HFF-Myc (cell line): ENCODE measurements around the gene FSTL4.

Experiments
- DNase-seq: peaks from one replicate; pipeline ENCODE4 v3.0.0-alpha.2; 2011; ENCODE audit warnings: low read depth; ENCODE audit errors: extremely low read depth
- H3K4me3 ChIP-seq: replicated peaks from 2 replicates; pipeline ENCODE4 v1.5.1; 2011; ENCODE audit warnings: low read depth, mild to moderate bottlenecking, control low read depth, low read length
- CTCF ChIP-seq: IDR thresholded peaks from 2 replicates; pipeline ENCODE4 v1.5.1; 2012; ENCODE audit warnings: mild to moderate bottlenecking, low read depth, low read length, control low read depth; ENCODE audit errors: missing control alignments

Gene FSTL4

GRCh38 chr5:133611357-133612248, 738 bp downstream of the FSTL4 start:
- TF ChIP-seq CTCF = no peak
- DNase-seq = no peak
- H3K4me3 ChIP-seq = no peak overlapping the region

GRCh38 chr5:133610489-133611356, 1.6 kb downstream of the FSTL4 start:
- DNase-seq = peak; percentile 1
- no peak overlapping the region for H3K4me3 ChIP-seq
- TF ChIP-seq CTCF = peak; percentile 38

DNA sequence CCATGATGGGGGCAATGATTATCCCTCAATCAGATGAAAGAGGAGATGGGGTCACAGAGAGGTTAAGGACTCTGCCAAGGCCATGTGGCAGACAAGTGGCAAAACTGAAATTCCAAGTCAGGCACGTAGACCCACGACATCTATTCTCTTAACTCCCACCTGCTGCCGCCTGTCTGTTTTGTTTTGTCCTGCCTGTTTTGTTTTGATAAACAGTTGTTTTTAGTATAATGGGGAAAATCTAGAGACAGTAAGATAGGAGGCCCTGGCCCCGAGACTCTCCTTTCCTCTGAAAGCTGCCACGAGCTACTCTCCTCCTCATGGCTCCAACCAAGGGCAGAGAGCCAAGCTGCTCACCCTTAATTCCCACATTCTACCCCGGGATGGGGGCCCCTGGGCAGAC, 4.9 kb downstream of the FSTL4 start:
- no peak for DNase-seq
- no peak overlapping the region for H3K4me3 ChIP-seq
- TF ChIP-seq CTCF = no peak

- no peak for TF ChIP-seq CTCF
- H3K4me3 ChIP-seq = no peak overlapping the region
- DNase-seq = no peak
Observed at GRCh38 chr5:133606835-133607234, 5.5 kb downstream of the FSTL4 start.

- no peak for DNase-seq
- no peak overlapping the region for H3K4me3 ChIP-seq
- no peak for TF ChIP-seq CTCF
Observed at GRCh38 chr5:133605323-133605722, 7.0 kb downstream of the FSTL4 start.

GRCh38 chr5:133603711-133604110, 8.6 kb downstream of the FSTL4 start:
- H3K4me3 ChIP-seq = no peak overlapping the region
- DNase-seq = no peak
- TF ChIP-seq CTCF = no peak
